ENCODE results near the gene SPATC1L.
"Not testable (repeated sequence)": the region's sequence is repeated elsewhere in the genome, so short reads cannot be mapped to it uniquely, and the experiment has no call there.

SPATC1L gene

DNA sequence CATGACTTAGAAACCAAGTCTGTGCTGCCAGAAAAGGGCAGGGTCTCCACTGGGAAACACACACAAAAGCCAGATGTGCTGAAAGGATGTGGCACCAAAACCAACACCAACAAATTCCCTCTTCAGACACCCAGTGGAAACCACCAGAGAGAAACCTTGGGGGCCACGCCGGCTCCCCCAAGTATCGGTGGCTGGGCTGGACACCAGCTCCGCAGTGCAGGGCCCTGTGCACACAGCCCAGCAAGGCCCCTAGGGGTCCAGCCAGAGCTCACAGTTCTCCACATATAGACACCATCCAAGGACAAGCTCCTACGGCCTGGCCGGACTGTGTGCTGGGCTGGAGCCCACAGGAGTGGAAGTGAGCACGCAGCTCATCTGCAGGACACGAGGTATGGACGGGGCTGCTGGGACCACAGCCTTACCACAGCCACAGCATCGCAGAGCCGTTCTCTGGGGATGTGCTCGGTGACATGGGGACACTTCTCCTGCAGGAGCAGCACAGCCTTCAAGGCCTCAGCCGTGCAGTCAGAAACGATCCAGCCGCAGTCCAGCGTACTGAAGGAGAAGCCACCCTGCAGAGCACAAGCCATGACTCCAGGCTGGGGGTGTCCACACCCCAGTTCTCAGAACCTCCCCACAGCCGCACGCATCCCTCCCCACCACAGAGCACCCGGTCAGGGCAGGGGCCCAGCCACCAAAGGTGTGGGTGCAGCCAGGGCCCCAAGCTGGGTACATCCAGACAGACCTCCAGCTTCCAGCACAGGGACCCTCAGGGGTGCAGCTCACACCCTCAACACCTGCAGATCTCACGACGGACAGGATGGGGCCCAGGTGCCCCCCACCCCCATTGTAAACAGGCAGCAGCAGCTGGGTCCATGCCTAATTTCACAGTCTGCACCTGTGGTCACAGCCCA, 23.0 kb upstream of the SPATC1L start:
- no peaks in the 10 kb centered on the region for H3K4me1 ChIP-seq (ENCODE audit: control insufficient read depth in 2 of 2, insufficient read depth in 2 of 2, low read length in 2 of 2)
- no peak overlapping the region for H3K27ac ChIP-seq (ENCODE audit: low read depth in 2 of 2, low read length in 2 of 2)
- H3K27me3 ChIP-seq (ENCODE audit: control insufficient read depth in 2 of 2, insufficient read depth in 2 of 2, low read length in 2 of 2): no peaks in the 10 kb centered on the region
- no peak overlapping the region for H3K4me3 ChIP-seq (ENCODE audit: low read length in 2 of 2)
- peaks cover 47 to 59% of the 10 kb centered on the region in 2 donors for H3K36me3 ChIP-seq (ENCODE audit: control insufficient read depth in 2 of 2, insufficient read depth in 2 of 2, low read length in 2 of 2)
- no peaks in the 10 kb centered on the region for H3K9me3 ChIP-seq (ENCODE audit: control insufficient read depth in 2 of 2, low read length in 2 of 2)
- H3K9ac ChIP-seq (ENCODE audit: low read depth in 1 of 2, low read length in 2 of 2): no peak overlapping the region

DNA sequence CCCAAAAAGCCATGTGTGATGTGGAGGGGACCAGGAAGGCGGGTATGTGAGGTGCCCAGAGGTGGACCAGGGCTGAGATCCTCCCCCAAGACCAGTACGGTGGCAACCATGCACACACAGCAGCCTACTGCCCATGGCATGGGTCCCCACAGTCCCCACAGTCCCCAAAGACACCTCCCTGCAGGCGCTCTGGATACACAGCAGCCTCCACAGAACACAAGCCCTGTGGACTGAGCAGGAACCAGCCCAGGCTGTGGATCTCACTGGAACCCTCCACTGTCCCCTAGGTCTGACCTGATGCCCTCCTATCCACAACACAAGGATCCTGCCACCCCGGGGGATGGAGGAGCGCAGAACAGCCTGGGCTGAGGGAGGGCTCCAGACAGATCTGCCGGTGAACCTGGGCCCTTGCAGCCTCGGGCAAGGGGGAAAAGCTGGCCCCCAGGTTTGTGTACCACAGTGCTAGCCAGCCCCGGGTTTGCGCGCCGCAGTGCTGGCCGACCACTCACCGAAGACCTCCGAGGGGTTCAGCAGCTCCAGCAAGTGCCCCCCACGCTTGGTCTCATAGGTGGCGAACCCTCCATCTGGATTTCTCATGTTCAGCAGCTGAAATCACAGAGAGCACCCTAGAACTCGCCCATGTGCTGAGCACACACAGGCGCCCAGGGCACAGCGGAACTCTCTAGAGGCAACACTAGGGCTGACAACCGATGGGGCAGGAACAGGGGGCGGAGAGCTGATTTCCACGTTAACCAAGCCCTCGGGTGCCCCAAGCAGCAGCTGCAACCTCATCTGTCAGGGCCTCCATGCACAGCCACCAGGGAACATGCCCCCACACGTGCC, 22.1 kb upstream of the SPATC1L start:
- Histone ChIP-seq H3K36me3 (ENCODE audit: control insufficient read depth in 2 of 2, insufficient read depth in 2 of 2, low read length in 2 of 2) (peaks cover 45 to 57% of the 10 kb centered on the region in 2 donors), H3K27me3 (ENCODE audit: control insufficient read depth in 2 of 2, insufficient read depth in 2 of 2, low read length in 2 of 2) (no peaks in the 10 kb centered on the region), H3K9me3 (ENCODE audit: control insufficient read depth in 2 of 2, low read length in 2 of 2) (no peaks in the 10 kb centered on the region), H3K9ac (ENCODE audit: low read depth in 1 of 2, low read length in 2 of 2) (no peak overlapping the region), H3K4me3 (ENCODE audit: low read length in 2 of 2) (no peak overlapping the region), H3K4me1 (ENCODE audit: control insufficient read depth in 2 of 2, insufficient read depth in 2 of 2, low read length in 2 of 2) (no peaks in the 10 kb centered on the region), H3K27ac (ENCODE audit: low read depth in 2 of 2, low read length in 2 of 2) (no peak overlapping the region)

GRCh38 chr21:46205766-46206162, 21.5 kb upstream of the SPATC1L start:
- H3K4me3 ChIP-seq (ENCODE audit: low read length in 2 of 2): no peak overlapping the region
- peaks cover 47 to 57% of the 10 kb centered on the region in 2 donors for H3K36me3 ChIP-seq (ENCODE audit: control insufficient read depth in 2 of 2, insufficient read depth in 2 of 2, low read length in 2 of 2)
- no peak overlapping the region for H3K27ac ChIP-seq (ENCODE audit: low read depth in 2 of 2, low read length in 2 of 2)
- H3K9ac ChIP-seq (ENCODE audit: low read depth in 1 of 2, low read length in 2 of 2): no peak overlapping the region
- no peaks in the 10 kb centered on the region for H3K4me1 ChIP-seq (ENCODE audit: control insufficient read depth in 2 of 2, insufficient read depth in 2 of 2, low read length in 2 of 2)
- no peaks in the 10 kb centered on the region for H3K27me3 ChIP-seq (ENCODE audit: control insufficient read depth in 2 of 2, insufficient read depth in 2 of 2, low read length in 2 of 2)
- H3K9me3 ChIP-seq (ENCODE audit: control insufficient read depth in 2 of 2, low read length in 2 of 2): no peaks in the 10 kb centered on the region

DNA sequence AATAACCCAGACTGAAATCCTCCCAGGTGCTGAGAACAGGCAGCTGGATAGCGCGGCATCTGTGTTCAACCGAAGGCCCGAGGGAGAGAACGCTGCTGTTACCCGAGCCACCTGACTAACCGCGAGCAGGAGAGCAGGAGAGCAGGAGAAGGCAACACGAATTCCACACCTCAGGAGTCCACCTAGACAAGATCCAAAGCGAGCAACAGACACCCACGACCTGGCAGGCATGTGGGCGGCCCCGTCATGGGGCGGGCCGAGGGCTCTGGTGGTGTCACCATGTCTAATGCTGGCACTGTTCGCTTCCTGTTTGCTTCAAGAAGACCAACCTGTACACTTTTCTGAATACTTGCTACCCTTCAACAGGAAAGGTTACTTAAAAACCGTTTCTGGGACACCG, 20.9 kb upstream of the SPATC1L start:
- Histone ChIP-seq H3K36me3 (ENCODE audit: control insufficient read depth in 2 of 2, insufficient read depth in 2 of 2, low read length in 2 of 2) (peaks cover 47 to 56% of the 10 kb centered on the region in 2 donors), H3K27ac (ENCODE audit: low read depth in 2 of 2, low read length in 2 of 2) (no peak overlapping the region), H3K4me1 (ENCODE audit: control insufficient read depth in 2 of 2, insufficient read depth in 2 of 2, low read length in 2 of 2) (no peaks in the 10 kb centered on the region)

DNA sequence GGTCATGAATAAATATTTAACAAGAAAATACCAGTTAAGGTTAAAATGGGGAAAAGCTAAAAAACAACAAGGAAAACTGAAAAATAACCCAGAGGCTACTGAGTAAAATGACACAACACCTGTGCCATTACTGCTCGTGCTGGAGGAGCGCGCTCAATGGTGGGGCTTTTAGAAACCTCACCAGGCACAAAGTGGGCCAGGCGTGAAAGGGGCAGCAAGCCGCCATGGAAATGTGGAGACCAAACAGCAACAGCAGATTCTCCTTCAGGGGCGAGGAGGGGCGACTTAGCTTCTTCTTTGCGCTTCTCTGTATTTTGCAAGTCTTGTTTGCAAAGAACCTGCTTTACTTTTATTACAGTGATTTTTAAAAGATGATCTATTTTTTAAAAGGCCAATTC, 18.9 kb upstream of the SPATC1L start:
- H3K36me3 ChIP-seq (ENCODE audit: control insufficient read depth in 2 of 2, insufficient read depth in 2 of 2, low read length in 2 of 2): peaks cover 43 to 60% of the 10 kb centered on the region in 2 donors
- H3K4me1 ChIP-seq (ENCODE audit: control insufficient read depth in 2 of 2, insufficient read depth in 2 of 2, low read length in 2 of 2): no peaks in the 10 kb centered on the region
- H3K27me3 ChIP-seq (ENCODE audit: control insufficient read depth in 2 of 2, insufficient read depth in 2 of 2, low read length in 2 of 2): no peaks in the 10 kb centered on the region
- H3K4me3 ChIP-seq (ENCODE audit: low read length in 2 of 2): no peak overlapping the region
- no peak overlapping the region for H3K9ac ChIP-seq (ENCODE audit: low read depth in 1 of 2, low read length in 2 of 2)
- H3K9me3 ChIP-seq (ENCODE audit: control insufficient read depth in 2 of 2, low read length in 2 of 2): no peaks in the 10 kb centered on the region
- no peak overlapping the region for H3K27ac ChIP-seq (ENCODE audit: low read depth in 2 of 2, low read length in 2 of 2)

More for the DNA sequence above, 20.9 kb upstream of the SPATC1L start:
- Histone ChIP-seq H3K27me3 (ENCODE audit: control insufficient read depth in 2 of 2, insufficient read depth in 2 of 2, low read length in 2 of 2) (no peaks in the 10 kb centered on the region), H3K4me3 (ENCODE audit: low read length in 2 of 2) (no peak overlapping the region), H3K9ac (ENCODE audit: low read depth in 1 of 2, low read length in 2 of 2) (no peak overlapping the region), H3K9me3 (ENCODE audit: control insufficient read depth in 2 of 2, low read length in 2 of 2) (no peaks in the 10 kb centered on the region)

GRCh38 chr21:46202592-46203202, 18.4 kb upstream of the SPATC1L start:
- Histone ChIP-seq H3K4me3 (ENCODE audit: low read length in 2 of 2) (no peak overlapping the region), H3K9ac (ENCODE audit: low read depth in 1 of 2, low read length in 2 of 2) (no peak overlapping the region), H3K27me3 (ENCODE audit: control insufficient read depth in 2 of 2, insufficient read depth in 2 of 2, low read length in 2 of 2) (no peaks in the 10 kb centered on the region), H3K9me3 (ENCODE audit: control insufficient read depth in 2 of 2, low read length in 2 of 2) (no peaks in the 10 kb centered on the region), H3K36me3 (ENCODE audit: control insufficient read depth in 2 of 2, insufficient read depth in 2 of 2, low read length in 2 of 2) (peaks cover 38 to 55% of the 10 kb centered on the region in 2 donors), H3K27ac (ENCODE audit: low read depth in 2 of 2, low read length in 2 of 2) (no peak overlapping the region), H3K4me1 (ENCODE audit: control insufficient read depth in 2 of 2, insufficient read depth in 2 of 2, low read length in 2 of 2) (no peaks in the 10 kb centered on the region)

DNA sequence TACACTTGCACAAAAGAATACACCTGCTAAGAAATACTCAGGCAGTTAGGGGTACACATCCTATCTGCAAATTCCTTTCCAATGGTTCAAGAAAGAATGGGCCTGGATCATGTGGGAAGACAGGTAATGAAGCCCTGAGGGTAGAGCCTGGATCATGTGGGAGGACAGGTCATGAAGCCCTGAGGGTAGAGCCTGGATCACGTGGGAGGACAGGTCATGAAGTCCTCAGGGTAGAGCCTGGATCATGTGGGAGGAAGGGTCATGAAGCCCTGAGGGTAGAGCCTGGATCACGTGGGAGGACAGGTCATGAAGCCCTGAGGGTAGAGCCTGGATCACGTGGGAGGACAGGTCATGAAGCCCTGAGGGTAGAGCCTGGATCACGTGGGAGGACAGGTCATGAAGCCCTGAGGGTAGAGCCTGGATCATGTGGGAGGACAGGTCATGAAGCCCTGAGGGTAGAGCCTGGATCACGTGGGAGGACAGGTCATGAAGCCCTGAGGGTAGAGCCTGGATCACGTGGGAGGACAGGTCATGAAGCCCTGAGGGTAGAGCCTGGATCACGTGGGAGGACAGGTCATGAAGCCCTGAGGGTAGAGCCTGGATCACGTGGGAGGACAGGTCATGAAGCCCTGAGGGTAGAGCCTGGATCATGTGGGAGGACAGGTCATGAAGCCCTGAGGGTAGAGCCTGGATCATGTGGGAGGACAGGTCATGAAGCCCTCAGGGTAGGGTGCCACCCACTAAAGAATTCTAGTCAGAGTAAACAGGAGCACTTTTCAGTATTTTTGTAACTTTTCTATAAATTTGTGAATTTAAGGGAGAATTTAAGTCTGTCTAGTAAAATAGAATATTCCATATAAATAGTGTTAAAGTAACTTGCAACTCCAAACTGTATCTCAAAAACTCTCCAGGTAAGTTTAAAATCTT, 16.9 kb upstream of the SPATC1L start:
- H3K4me1 ChIP-seq (ENCODE audit: control insufficient read depth in 2 of 2, insufficient read depth in 2 of 2, low read length in 2 of 2); H3K9me3 ChIP-seq (ENCODE audit: control insufficient read depth in 2 of 2, low read length in 2 of 2); H3K9ac ChIP-seq (ENCODE audit: low read depth in 1 of 2, low read length in 2 of 2); H3K27ac ChIP-seq (ENCODE audit: low read depth in 2 of 2, low read length in 2 of 2); H3K4me3 ChIP-seq (ENCODE audit: low read length in 2 of 2); H3K27me3 ChIP-seq (ENCODE audit: control insufficient read depth in 2 of 2, insufficient read depth in 2 of 2, low read length in 2 of 2): not testable (repeated sequence)
- peaks cover 28 to 50% of the 10 kb centered on the region in 2 donors for H3K36me3 ChIP-seq (ENCODE audit: control insufficient read depth in 2 of 2, insufficient read depth in 2 of 2, low read length in 2 of 2)

GRCh38 chr21:46199436-46200373, 15.4 kb upstream of the SPATC1L start:
- no peak overlapping the region for H3K4me3 ChIP-seq (ENCODE audit: low read length in 2 of 2)
- H3K27ac ChIP-seq (ENCODE audit: low read depth in 2 of 2, low read length in 2 of 2): no peak overlapping the region
- H3K9ac ChIP-seq (ENCODE audit: low read depth in 1 of 2, low read length in 2 of 2): no peak overlapping the region
- H3K27me3 ChIP-seq (ENCODE audit: control insufficient read depth in 2 of 2, insufficient read depth in 2 of 2, low read length in 2 of 2): no peaks in the 10 kb centered on the region
- H3K4me1 ChIP-seq (ENCODE audit: control insufficient read depth in 2 of 2, insufficient read depth in 2 of 2, low read length in 2 of 2): no peaks in the 10 kb centered on the region
- H3K9me3 ChIP-seq (ENCODE audit: control insufficient read depth in 2 of 2, low read length in 2 of 2): no peaks in the 10 kb centered on the region
- H3K36me3 ChIP-seq (ENCODE audit: control insufficient read depth in 2 of 2, insufficient read depth in 2 of 2, low read length in 2 of 2): peaks cover 24 to 46% of the 10 kb centered on the region in 2 donors

Measured in mucosa of rectum (tissue), 2 donors.